Activated T-helper 1 cell treated with anti-CD3 and anti-CD28 coated beads, Interleukin-12 subunit alpha, Interleukin-12 subunit beta, Interleukin-2, Interleukin-4 antibody, amounts not matched to agents 30 ng/mL and 10 ng/mL and 1 ng/mL, durations not matched to agents 14 hours and 24 hours and 36 hours (primary cell): ENCODE measurements around the gene ADAMTS12. TPM values are rescaled to one million over a fixed set of nuclear protein-coding genes. Genes with fewer than 3 reads are reported as not detected.

Experiments used
- DNase-seq: peaks from one replicate; pipeline ENCODE4 v3.0.0; 2021; ENCODE audit warnings: low spot score
- H3K27ac Mint-ChIP-seq: one replicate; pipeline ENCODE4 v1.8.0; 2021; ENCODE audit warnings: mild to moderate bottlenecking, mixed read lengths
- H3K27me3 Mint-ChIP-seq: one replicate; pipeline ENCODE4 v1.8.0; 2022; ENCODE audit warnings: mild to moderate bottlenecking, moderate library complexity, mixed read lengths; ENCODE audit not compliant: insufficient read depth
- H3K36me3 Mint-ChIP-seq: one replicate; pipeline ENCODE4 v1.8.0; 2021; ENCODE audit warnings: low read depth, mixed read lengths
- H3K4me1 Mint-ChIP-seq: one replicate; pipeline ENCODE4 v1.8.0; 2021; ENCODE audit warnings: low read depth, mixed read lengths
- H3K4me3 Mint-ChIP-seq: one replicate; pipeline ENCODE4 v1.8.0; 2021; ENCODE audit warnings: mild to moderate bottlenecking, moderate library complexity, mixed read lengths
- H3K9me3 Mint-ChIP-seq: one replicate; pipeline ENCODE4 v1.8.0; 2021; ENCODE audit warnings: mixed read lengths
- intact Hi-C: fragments of 100-400 bp; cut with micrococcal nuclease; formaldehyde crosslinking; loops from one replicate; pipeline ENCODE4 v1.15.1; 2024
- total RNA-seq: library from RNA; stranded (reverse); gene quantifications from 2 replicates; pipeline ENCODE4 v1.2.3, GENCODE V29; 2022

Gene ADAMTS12
- total RNA-seq, 1 donor from 2014 or later, result not detected

DNA sequence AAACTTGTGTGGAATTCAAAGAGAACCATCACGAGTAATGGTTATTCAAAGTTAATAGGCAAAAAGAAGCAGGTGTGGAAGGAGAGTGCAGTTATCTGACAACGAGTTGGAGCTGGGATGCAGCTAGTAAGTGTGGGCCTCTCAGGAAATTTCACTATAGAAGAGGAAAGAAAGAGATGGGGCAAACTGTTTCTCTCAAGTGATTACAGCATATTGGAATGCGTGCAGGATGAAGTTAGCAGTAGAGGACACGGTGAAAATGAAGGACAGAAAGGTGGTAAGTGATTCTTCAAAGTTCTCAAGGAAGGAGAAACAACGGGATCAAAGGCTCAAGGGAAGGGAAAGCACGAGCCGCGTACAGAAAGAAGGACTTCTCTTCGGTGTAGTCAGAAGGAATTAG, 84.0 kb downstream of the ADAMTS12 start:
- no peaks in the 10 kb centered on the region for H3K36me3 Mint-ChIP-seq
- peaks cover 6% of the 10 kb centered on the region for H3K4me1 Mint-ChIP-seq
- no peaks in the 10 kb centered on the region for H3K9me3 Mint-ChIP-seq
- H3K27ac Mint-ChIP-seq, result no peak overlapping the region
- H3K27me3 Mint-ChIP-seq, result peaks cover 4% of the 10 kb centered on the region
- DNase-seq, result no peak
- intact Hi-C loops, result no loop called here
- H3K4me3 Mint-ChIP-seq, result no peak overlapping the region

DNA sequence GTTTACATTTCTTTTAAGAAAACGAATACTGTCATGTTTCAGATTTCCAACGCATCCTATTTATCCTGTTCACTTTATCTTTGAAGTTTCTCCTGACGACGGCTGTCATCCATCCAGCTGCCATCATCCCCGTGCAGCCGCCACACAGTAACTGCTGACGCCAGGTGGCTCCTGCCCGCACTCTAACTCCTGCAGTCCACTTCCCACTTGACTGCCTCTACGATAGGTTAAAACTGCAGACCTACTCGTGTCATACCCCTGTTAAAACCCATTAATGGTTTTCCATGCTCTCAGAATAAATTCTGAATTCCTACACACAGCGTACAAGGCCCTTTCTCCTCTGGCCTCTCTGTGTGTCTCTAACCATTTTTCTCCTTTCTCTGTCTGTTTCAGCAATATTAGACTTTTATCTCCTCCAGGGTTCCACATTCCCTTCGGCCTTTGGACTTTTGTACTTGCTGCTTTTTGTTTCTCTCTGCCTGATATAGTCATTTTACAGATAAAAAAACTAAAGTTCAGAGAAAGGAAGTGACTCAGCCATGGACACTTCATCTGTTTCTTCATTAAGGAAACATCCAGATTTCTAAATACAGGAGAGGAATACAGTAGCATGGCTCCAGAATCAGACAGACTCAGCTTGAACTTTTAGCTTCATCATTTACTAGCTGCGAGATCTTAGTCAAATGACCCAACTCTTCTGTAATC, 84.9 kb downstream of the ADAMTS12 start:
- intact Hi-C loops, result no loop called here
- no peaks in the 10 kb centered on the region for H3K9me3 Mint-ChIP-seq
- no peak overlapping the region for H3K27ac Mint-ChIP-seq
- peaks cover 6% of the 10 kb centered on the region for H3K4me1 Mint-ChIP-seq
- no peak for DNase-seq
- no peaks in the 10 kb centered on the region for H3K36me3 Mint-ChIP-seq
- no peak overlapping the region for H3K4me3 Mint-ChIP-seq
- H3K27me3 Mint-ChIP-seq, result peaks cover 2% of the 10 kb centered on the region

DNA sequence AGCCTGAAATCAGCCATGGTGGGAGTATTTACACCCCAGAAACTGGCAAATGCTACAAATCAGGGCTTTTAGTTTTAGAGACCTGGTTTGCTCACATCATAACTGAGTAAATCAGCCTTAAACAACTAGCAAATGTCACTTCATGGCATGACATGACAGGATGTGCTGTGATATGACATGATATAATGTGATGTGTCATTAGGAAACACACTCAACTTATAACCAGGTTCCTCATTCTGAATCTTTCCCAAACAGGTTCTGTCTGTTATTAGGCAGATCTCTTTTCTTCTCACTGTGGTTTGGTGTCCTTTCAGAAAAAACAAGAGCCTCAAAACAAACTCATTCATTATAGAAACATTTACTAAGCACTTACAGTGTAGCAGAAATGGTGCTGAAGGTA, 90.5 kb downstream of the ADAMTS12 start:
- H3K4me1 Mint-ChIP-seq, result no peaks in the 10 kb centered on the region
- peaks cover 2% of the 10 kb centered on the region for H3K27me3 Mint-ChIP-seq
- intact Hi-C loops, result no loop called here
- H3K27ac Mint-ChIP-seq, result no peak overlapping the region
- H3K36me3 Mint-ChIP-seq, result no peaks in the 10 kb centered on the region
- DNase-seq, result no peak
- H3K4me3 Mint-ChIP-seq, result no peak overlapping the region
- H3K9me3 Mint-ChIP-seq, result no peaks in the 10 kb centered on the region

DNA sequence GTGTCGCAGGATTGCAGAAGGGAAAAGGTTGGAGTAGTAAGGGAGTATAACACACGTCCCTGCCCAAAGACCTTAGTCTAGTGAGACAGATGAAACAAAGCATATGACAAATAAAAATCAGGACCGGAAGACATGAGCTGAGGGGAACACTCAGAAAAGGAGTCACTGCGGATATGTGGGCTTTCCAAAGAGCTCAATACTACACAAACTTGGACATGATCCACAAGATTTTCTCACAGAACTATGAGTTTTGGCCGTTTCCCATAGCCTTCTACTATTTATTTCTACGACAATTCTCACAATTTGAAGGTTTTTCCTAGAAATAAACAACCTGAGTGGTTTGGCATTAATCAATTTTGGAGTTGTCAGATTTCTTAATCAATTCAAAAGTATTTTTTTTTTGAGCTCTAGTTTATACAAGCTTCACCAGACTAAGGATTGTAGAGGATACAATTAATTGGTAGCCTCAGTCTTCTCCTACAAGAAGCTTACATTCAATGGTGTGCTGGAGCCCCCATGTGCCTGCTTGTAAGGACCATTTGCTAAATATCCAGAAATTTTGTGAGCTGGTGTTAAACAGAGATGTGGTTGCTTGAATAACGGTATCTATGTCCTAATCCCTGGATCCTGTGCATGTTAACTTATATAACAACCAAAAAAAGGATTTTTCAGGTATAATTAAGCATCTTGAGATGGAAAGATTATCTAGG, 91.4 kb downstream of the ADAMTS12 start:
- H3K9me3 Mint-ChIP-seq, result no peaks in the 10 kb centered on the region
- intact Hi-C loops, result no loop called here
- H3K4me3 Mint-ChIP-seq, result no peak overlapping the region
- H3K27me3 Mint-ChIP-seq, result peaks cover 1% of the 10 kb centered on the region
- H3K27ac Mint-ChIP-seq, result no peak overlapping the region
- H3K4me1 Mint-ChIP-seq, result no peaks in the 10 kb centered on the region
- no peaks in the 10 kb centered on the region for H3K36me3 Mint-ChIP-seq
- DNase-seq, result no peak

DNA sequence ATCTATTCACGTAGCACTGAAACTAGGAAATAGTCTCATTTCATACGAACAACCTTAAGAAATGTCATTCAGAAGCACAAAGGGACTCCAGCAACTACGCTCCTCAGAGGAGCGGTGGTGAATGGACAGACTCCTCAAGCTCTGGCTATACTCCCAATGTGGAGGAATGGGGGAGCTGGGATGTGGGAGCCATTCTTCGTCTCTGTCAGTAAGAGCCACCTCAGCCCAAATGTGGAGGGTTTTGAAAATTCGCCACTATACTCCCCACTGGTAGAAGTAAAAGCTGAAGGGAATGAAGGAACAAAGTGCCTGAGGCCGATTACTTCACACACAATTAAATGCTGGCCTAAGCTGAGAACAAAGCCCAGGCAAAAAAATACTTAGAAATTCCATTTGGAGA, 96.3 kb downstream of the ADAMTS12 start:
- H3K9me3 Mint-ChIP-seq, result no peaks in the 10 kb centered on the region
- no peaks in the 10 kb centered on the region for H3K36me3 Mint-ChIP-seq
- peaks cover 2% of the 10 kb centered on the region for H3K27me3 Mint-ChIP-seq
- DNase-seq, result no peak
- intact Hi-C loops, result no loop called here
- H3K27ac Mint-ChIP-seq, result no peak overlapping the region
- no peak overlapping the region for H3K4me3 Mint-ChIP-seq
- H3K4me1 Mint-ChIP-seq, result no peaks in the 10 kb centered on the region

DNA sequence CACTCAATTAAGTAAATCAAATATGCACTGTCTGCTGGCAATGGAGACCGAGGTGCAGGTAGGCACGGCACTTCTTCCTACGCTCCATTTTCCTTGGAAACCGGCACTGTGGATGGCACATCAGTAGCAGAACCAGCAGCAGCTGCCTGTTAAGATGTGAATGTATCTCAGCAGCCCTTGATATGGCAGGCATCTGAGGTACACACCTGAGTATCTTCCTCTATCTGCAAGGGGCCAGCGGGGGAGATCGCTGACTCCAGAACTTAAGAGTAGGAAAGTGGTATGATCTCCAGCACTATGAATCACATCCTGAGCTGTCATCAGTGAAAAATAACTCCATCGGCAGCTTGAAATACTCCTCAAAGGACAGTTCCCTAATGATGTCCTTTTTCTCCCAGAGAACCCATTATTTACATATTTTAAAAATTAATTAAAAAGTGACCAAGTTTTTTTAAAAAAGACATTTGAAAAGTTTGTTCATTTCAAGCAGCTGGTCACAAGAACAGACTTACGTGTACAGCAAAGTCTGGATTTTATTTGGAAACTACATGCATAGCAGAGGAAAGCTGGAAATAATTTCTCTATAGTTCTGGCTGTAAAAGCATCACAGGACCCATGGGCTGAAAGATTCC, 97.1 kb downstream of the ADAMTS12 start:
- intact Hi-C loops, result no loop called here
- H3K27ac Mint-ChIP-seq, result no peak overlapping the region

DNA sequence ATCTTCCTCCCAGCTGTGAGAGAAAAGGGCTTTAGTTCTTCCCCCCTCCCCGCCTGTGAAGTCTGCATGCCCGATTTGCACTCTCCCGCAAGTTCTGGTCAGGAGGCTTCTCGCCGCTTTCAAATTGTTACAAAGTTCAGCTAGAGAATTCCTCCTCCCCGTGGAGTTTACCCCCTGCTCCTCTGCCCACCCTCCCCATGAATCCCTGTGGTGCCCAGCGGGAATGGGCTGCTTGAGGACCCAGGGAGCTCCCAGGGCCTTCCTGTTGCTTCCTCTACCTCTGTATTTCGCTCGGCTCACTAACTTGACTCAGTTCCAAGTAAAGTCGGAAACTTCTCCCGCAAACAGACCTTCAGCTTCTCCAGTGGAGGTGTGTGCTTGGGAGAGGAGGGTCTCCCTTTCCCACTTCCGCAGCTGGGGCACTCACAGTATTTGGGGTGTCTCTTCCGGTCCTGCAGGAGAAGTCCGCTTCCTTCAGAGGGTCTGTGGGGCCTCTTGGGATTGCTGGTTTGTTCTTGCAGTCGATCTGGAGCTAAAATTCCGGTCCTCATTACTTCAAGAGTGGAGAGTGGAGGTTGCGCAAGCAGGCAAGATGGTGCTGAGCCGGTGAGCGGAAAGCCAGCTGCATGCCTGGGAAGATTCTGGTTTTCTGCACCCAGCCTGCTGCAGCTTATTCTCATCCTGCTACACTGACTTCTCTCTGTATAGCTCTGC, 97.8 kb downstream of the ADAMTS12 start:
- intact Hi-C loops, result no loop called here
- Mint-ChIP-seq H3K36me3 (no peaks in the 10 kb centered on the region), H3K27ac (no peak overlapping the region), H3K9me3 (no peaks in the 10 kb centered on the region), H3K27me3 (peaks cover 2% of the 10 kb centered on the region), H3K4me3 (no peak overlapping the region), H3K4me1 (no peaks in the 10 kb centered on the region)
- no peak for DNase-seq

More for the DNA sequence above, 97.1 kb downstream of the ADAMTS12 start:
- no peak overlapping the region for H3K4me3 Mint-ChIP-seq
- no peak for DNase-seq
- H3K4me1 Mint-ChIP-seq, result no peaks in the 10 kb centered on the region
- peaks cover 2% of the 10 kb centered on the region for H3K27me3 Mint-ChIP-seq
- no peaks in the 10 kb centered on the region for H3K9me3 Mint-ChIP-seq
- H3K36me3 Mint-ChIP-seq, result no peaks in the 10 kb centered on the region

DNA sequence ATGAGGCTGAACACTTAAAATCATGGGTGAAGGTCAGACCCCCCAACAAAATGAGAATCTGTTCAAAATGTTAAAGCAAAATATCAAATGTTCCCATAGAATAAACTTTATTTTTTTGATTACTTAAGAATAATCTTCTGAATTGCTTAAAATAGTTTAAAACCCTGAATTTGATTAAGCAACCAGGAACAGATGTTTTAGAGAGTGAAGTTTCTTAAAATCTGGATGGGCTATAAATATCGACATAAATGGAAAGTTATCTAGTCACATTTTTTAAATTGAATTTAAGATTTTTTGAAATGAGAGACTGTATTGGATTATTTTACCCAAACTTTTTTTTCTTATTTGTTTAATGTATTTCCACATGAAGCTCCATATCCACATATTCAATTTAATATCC, 98.5 kb downstream of the ADAMTS12 start:
- peaks cover 3% of the 10 kb centered on the region for H3K27me3 Mint-ChIP-seq
- no peak overlapping the region for H3K27ac Mint-ChIP-seq
- H3K36me3 Mint-ChIP-seq, result no peaks in the 10 kb centered on the region
- no peak overlapping the region for H3K4me3 Mint-ChIP-seq
- no peak for DNase-seq
- intact Hi-C loops, result no loop called here
- H3K4me1 Mint-ChIP-seq, result no peaks in the 10 kb centered on the region
- H3K9me3 Mint-ChIP-seq, result no peaks in the 10 kb centered on the region

DNA sequence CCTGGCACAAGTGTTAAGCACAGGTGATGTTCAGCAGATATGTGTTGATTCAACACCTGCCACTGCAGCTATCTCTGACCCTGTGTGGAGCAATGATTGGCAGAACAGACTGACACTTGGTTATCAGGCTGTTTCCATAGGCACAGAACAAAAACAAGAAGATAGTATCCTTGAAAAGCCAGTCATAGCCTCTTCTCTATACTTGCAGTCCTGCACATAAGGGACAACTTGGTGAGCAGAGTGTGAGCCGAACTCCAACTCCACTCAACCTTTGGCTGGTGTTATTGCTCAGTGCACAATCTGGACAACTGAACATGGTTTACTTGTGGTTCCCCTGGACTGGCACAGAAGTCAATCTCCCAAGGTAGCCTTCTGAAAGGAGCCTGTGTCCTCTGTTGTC, 99.2 kb downstream of the ADAMTS12 start:
- intact Hi-C loops, result no loop called here
- H3K27me3 Mint-ChIP-seq, result peaks cover 3% of the 10 kb centered on the region
- H3K36me3 Mint-ChIP-seq, result no peaks in the 10 kb centered on the region
- H3K4me1 Mint-ChIP-seq, result no peaks in the 10 kb centered on the region
- H3K4me3 Mint-ChIP-seq, result no peak overlapping the region
- no peak for DNase-seq
- no peaks in the 10 kb centered on the region for H3K9me3 Mint-ChIP-seq
- no peak overlapping the region for H3K27ac Mint-ChIP-seq

DNA sequence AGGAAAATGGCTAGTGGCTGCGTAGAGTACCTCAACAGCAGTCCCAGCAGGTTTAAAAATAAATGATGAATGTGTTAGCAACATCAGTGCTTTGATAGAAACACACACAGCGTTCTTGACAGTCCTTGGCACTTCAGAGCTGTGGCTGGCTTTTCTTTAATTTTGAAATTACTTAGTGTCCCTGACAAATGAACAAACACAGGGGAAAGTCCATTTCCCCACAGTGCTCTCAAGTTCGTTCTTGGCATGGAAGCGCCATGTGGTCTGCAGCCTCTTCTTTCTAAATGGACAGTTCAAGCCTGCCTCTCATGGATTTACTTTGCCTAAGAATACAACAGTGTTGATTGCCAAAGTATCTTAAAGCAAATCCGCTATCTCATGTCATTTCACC, 102.2 kb downstream of the ADAMTS12 start:
- intact Hi-C loops, result no loop called here
- H3K4me3 Mint-ChIP-seq, result no peak overlapping the region
- H3K9me3 Mint-ChIP-seq, result no peaks in the 10 kb centered on the region

DNA sequence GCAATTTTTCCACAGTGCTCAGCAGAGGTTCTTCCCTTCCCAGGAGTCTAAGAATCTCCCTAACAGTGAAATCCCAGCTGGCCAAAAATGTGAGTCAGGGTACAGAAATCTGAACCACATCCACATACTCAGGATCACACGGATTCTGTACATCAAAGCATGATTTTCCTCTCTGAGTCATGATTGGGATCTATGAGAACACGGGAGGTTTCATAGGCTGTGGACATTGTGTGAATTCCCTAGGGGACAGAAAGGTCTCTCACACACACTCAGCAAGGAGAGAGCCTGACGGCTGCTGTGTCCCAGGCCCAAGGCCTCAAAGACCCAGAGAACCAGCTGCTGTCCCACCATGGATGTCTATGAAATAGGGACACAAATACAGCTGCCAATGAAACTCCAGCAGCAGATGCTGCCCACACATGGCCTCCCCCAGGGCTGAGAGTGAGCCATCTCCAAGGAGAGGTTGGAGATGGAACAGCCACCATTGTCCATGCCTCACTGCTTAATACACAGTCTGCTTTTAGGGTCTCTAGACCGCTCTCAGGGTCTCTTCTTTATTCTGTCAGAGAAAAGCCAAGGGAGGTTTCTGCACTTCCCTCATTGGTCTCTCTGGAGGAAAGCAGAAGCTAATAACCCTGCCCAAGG, 102.7 kb downstream of the ADAMTS12 start:
- intact Hi-C loops, result no loop called here
- peaks cover 2% of the 10 kb centered on the region for H3K27me3 Mint-ChIP-seq
- no peak overlapping the region for H3K27ac Mint-ChIP-seq
- no peaks in the 10 kb centered on the region for H3K9me3 Mint-ChIP-seq
- DNase-seq, result no peak
- no peaks in the 10 kb centered on the region for H3K4me1 Mint-ChIP-seq
- H3K36me3 Mint-ChIP-seq, result no peaks in the 10 kb centered on the region
- no peak overlapping the region for H3K4me3 Mint-ChIP-seq

More for the DNA sequence above, 102.2 kb downstream of the ADAMTS12 start:
- Mint-ChIP-seq H3K27ac (no peak overlapping the region), H3K36me3 (no peaks in the 10 kb centered on the region), H3K4me1 (no peaks in the 10 kb centered on the region), H3K27me3 (peaks cover 2% of the 10 kb centered on the region)
- no peak for DNase-seq

DNA sequence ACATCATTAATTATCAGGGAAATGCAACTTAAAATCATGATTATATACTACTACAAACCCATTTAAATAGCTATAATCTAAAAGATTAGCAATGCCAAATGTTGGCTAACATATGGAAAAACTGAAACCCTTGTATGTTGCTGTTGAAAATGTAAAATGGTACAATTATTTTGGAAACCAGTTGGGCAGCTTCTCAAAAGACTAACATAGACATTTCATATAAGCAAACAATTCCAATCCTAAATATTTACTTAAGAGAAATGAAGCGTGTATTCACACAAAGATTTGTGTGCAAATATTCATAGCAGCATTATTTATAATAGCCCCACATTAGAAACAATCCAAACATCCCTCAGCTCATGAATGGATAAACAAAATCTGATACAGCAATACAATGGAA, 106.2 kb downstream of the ADAMTS12 start:
- Mint-ChIP-seq H3K27me3 (peaks cover 2% of the 10 kb centered on the region), H3K36me3 (no peaks in the 10 kb centered on the region), H3K27ac (no peak overlapping the region), H3K9me3 (no peaks in the 10 kb centered on the region), H3K4me1 (no peaks in the 10 kb centered on the region), H3K4me3 (no peak overlapping the region)
- no peak for DNase-seq
- intact Hi-C loops, result no loop called here
